ENCODE results near the gene GNLY.

The GNLY gene

DNA sequence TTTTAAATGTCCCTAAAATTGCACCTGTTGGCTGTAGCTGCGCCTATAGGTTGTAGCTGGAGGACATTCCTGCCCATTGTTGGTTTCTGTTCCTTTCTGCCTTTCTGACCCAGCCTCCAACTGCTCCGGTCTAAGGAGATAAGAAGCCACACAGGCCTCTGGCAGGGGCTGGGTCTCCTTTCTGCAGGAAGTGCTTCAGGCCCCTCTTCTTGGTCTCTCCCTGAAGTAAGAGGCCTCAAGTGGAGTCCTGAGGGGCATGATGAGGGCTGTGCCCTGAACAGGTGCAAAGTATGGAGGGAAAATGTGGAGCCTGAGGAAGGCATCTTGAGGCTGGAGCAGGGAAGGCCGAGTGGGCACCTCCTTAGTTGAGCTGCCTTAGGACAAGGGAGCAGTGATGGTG, 15.8 kb upstream of the GNLY start:
- DNase-seq (ENCODE audit: extremely low read depth, low read depth), result no peak
- no peak overlapping the region for H3K4me3 ChIP-seq (replicated peaks; ENCODE audit: low read depth, low read length)
- TF ChIP-seq, protein P1, sequence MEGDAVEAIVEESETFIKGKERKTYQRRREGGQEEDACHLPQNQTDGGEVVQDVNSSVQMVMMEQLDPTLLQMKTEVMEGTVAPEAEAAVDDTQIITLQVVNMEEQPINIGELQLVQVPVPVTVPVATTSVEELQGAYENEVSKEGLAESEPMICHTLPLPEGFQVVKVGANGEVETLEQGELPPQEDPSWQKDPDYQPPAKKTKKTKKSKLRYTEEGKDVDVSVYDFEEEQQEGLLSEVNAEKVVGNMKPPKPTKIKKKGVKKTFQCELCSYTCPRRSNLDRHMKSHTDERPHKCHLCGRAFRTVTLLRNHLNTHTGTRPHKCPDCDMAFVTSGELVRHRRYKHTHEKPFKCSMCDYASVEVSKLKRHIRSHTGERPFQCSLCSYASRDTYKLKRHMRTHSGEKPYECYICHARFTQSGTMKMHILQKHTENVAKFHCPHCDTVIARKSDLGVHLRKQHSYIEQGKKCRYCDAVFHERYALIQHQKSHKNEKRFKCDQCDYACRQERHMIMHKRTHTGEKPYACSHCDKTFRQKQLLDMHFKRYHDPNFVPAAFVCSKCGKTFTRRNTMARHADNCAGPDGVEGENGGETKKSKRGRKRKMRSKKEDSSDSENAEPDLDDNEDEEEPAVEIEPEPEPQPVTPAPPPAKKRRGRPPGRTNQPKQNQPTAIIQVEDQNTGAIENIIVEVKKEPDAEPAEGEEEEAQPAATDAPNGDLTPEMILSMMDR (IDR thresholded peaks at IDR 0.05; ENCODE audit: low read depth, low read length, missing control alignments), result no peak

DNA sequence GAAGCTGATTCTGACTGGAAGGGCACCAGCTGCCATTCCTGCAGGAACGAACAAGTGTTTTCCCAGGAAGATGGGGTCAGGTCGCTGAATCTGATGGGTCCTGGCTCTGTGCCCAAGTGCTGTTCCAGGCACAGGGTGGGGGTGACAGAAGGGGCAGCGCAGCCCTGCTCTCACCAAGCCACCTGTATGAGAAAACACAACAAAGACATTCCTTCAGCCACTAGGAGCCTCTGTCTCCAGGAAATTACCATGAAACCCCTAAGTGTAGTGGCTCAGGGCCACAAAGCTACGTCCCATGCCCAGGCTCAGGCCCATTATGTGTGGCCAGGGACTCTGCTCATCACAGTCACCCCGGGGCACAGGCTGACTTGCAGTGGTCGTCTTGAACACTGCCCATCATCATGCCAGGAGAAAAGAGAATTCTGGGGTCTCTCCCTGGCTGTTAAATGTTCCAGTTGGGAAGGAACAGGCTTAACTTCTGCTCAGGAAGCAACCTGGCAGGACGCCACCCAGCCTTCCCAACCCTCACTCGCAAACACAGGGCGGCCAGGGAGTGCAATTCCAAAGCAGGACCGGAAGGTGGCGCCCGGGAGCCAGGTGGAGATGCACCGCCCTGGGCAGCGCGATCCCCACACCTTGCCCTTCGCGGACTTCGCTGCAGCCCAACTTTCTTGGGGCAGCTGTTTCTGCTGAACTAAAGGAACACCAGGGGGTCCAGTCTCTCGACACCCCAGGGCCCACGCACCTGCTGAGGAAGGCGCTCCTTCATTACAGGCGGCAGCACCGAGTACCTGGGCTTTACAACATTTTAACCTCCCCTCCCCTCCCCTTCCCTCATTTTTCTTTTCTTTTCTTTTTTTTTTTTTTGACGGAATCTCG, 15.1 kb upstream of the GNLY start:
- no peak overlapping the region for H3K4me3 ChIP-seq (replicated peaks; ENCODE audit: low read depth, low read length)
- DNase-seq (ENCODE audit: extremely low read depth, low read depth), result peak; percentile 59
- TF ChIP-seq, protein P1 (IDR thresholded peaks at IDR 0.05; ENCODE audit: low read depth, low read length, missing control alignments), result peak; percentile 95

DNA sequence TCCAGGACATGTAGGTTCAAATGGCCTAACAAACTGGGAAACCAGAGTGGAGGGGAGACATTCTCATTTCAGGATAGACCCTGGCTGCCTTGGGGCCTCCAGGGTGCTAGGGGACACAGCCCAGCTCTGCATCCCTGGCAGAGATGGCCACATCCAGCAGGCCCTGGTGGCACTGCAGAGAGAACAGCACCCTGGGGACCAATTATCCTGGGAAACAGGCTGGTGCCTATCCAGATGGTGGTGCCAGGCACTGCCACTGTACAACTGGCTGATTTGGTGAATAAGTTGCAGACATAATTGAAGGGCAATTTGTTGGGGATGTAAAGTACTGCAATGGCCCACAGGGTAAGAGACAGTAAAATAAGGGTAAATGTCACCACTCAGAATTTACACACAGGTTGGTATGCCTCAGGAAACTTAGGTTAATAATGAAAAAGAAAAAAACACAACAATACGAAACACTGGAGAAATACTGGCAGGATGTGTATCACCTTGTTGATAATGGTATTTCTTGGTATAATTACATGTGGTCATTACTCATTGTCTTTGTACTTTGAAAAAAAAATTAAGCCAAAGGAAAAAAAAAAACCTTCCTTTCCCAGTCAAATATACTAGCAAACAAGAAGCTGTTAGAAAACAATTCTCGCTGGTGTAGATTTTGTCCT, 13.3 kb upstream of the GNLY start:
- DNase-seq (ENCODE audit: extremely low read depth, low read depth), result no peak
- no peak overlapping the region for H3K4me3 ChIP-seq (replicated peaks; ENCODE audit: low read depth, low read length)
- TF ChIP-seq, protein P1 (IDR thresholded peaks at IDR 0.05; ENCODE audit: low read depth, low read length, missing control alignments), result no peak

DNA sequence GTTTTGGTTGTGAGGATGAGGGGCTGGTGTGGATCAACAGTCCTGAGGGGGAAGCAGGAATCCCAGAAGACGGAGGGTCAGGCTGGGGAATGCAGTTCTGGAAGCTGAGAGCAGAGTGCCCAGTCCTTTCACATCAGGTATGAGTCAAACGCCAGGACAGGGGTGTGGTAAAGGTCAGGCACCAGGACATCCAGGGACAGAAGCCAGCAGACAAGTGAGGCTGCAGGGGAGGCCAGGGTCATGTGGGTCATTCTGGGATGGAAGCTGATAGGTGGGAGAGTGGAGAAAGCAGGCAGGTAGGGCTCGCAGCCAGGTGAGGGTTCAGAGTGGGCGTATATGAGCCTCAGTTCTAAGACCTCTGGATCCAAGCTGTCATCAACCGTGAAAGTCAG, 12.8 kb upstream of the GNLY start:
- no peak overlapping the region for H3K4me3 ChIP-seq (replicated peaks; ENCODE audit: low read depth, low read length)
- TF ChIP-seq, protein P1 (IDR thresholded peaks at IDR 0.05; ENCODE audit: low read depth, low read length, missing control alignments), result no peak
- no peak for DNase-seq (ENCODE audit: extremely low read depth, low read depth)

DNA sequence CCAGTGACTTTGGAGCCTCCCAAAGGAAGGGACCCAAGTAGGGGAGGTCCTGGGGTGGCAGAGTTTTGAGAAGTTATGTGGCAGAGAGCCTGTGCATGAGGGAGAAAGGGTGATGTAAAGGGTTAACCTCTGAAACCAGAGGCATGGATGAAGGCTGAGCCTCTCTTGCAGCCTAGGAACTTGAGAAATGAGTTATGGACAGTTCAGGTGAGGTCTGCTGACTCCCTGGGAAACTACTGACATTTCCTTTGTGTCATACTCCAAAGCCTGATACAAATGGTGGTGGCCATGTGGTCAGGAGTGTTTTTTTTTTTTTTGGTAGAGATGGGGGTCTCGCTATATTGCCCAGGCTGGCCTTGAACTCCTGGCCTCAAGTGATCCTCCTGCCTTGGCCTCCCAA, 12.4 kb upstream of the GNLY start:
- no peak for DNase-seq (ENCODE audit: extremely low read depth, low read depth)
- TF ChIP-seq, protein P1 (IDR thresholded peaks at IDR 0.05; ENCODE audit: low read depth, low read length, missing control alignments), result no peak
- no peak overlapping the region for H3K4me3 ChIP-seq (replicated peaks; ENCODE audit: low read depth, low read length)

DNA sequence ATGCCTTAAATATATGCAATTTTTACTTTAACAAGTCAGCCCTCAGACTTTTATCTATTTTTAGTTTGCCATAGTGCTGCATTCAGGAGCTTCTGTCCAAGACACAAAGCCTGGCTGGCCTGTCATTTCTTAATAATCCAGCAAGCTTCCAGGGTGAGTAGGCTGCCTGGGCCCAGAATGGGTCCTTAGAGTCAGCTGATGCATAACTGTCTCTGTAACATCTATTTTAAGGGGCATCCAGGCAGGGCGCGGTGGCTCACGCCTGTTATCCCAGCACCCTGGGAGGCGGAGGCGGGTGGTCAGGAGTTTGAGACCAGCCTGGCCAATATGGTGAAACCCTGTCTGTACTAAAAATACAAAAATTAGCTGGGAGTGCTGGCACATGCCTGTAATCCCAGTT, 11.8 kb upstream of the GNLY start:
- DNase-seq (ENCODE audit: extremely low read depth, low read depth), result no peak
- no peak overlapping the region for H3K4me3 ChIP-seq (replicated peaks; ENCODE audit: low read depth, low read length)
- TF ChIP-seq, protein P1 (IDR thresholded peaks at IDR 0.05; ENCODE audit: low read depth, low read length, missing control alignments), result no peak

Measured in HFF-Myc (cell line).